ENCODE measurements around the gene ASIC2. TPM values are rescaled to one million over a fixed set of nuclear protein-coding genes. Genes with fewer than 3 reads are reported as not detected.

ASIC2 gene
- total RNA-seq, 1 donor from 2014 or later: not detected

GRCh38 chr17:33290253-33290652 is 2.8 kb downstream of the ASIC2 start:
- no peak for DNase-seq (ENCODE audit: extremely low read depth, low read depth, low spot score)

GRCh38 chr17:33288954-33289353 is 4.1 kb downstream of the ASIC2 start:
- no peak for DNase-seq (ENCODE audit: extremely low read depth, low read depth, low spot score)

GRCh38 chr17:33287096-33287725 is 5.9 kb downstream of the ASIC2 start:
- DNase-seq (ENCODE audit: extremely low read depth, low read depth, low spot score): no peak

GRCh38 chr17:33285413-33285812 is 7.7 kb downstream of the ASIC2 start:
- no peak for DNase-seq (ENCODE audit: extremely low read depth, low read depth, low spot score)

GRCh38 chr17:33284022-33284421 is 9.1 kb downstream of the ASIC2 start:
- peak; percentile 63 for DNase-seq (ENCODE audit: extremely low read depth, low read depth, low spot score)

GRCh38 chr17:33280162-33280943 is 12.7 kb downstream of the ASIC2 start:
- DNase-seq (ENCODE audit: extremely low read depth, low read depth, low spot score): no peak

- no peak for DNase-seq (ENCODE audit: extremely low read depth, low read depth, low spot score)
Observed at GRCh38 chr17:33277436-33278100, 15.5 kb downstream of the ASIC2 start.

GRCh38 chr17:33273743-33274410 is 19.2 kb downstream of the ASIC2 start:
- DNase-seq (ENCODE audit: extremely low read depth, low read depth, low spot score): no peak

- DNase-seq (ENCODE audit: extremely low read depth, low read depth, low spot score): no peak
Observed at GRCh38 chr17:33273271-33273670, 19.8 kb downstream of the ASIC2 start.

- DNase-seq (ENCODE audit: extremely low read depth, low read depth, low spot score): no peak
Observed at GRCh38 chr17:33272438-33272837, 20.7 kb downstream of the ASIC2 start.

GRCh38 chr17:33269337-33270060 is 23.6 kb downstream of the ASIC2 start:
- no peak for DNase-seq (ENCODE audit: extremely low read depth, low read depth, low spot score)

GRCh38 chr17:33267851-33268548 is 25.1 kb downstream of the ASIC2 start:
- no peak for DNase-seq (ENCODE audit: extremely low read depth, low read depth, low spot score)

- DNase-seq (ENCODE audit: extremely low read depth, low read depth, low spot score): no peak
Observed at GRCh38 chr17:33267271-33267790, 25.8 kb downstream of the ASIC2 start.

- DNase-seq (ENCODE audit: extremely low read depth, low read depth, low spot score): no peak
Observed at GRCh38 chr17:33266611-33267010, 26.5 kb downstream of the ASIC2 start.

- no peak for DNase-seq (ENCODE audit: extremely low read depth, low read depth, low spot score)
Observed at GRCh38 chr17:33266116-33266515, 27.0 kb downstream of the ASIC2 start.

- no peak for DNase-seq (ENCODE audit: extremely low read depth, low read depth, low spot score)
Observed at GRCh38 chr17:33263396-33263795, 29.7 kb downstream of the ASIC2 start.

GRCh38 chr17:33262266-33263123 is 30.6 kb downstream of the ASIC2 start:
- no peak for DNase-seq (ENCODE audit: extremely low read depth, low read depth, low spot score)

GRCh38 chr17:33261820-33262219 is 31.3 kb downstream of the ASIC2 start:
- no peak for DNase-seq (ENCODE audit: extremely low read depth, low read depth, low spot score)

GRCh38 chr17:33260638-33261037 is 32.5 kb downstream of the ASIC2 start:
- DNase-seq (ENCODE audit: extremely low read depth, low read depth, low spot score): no peak

All from glomerular endothelial cell (primary cell).